ENCODE measurements around the gene ATF6B. TPM values are rescaled to one million over a fixed set of nuclear protein-coding genes. Genes with fewer than 3 reads are reported as not detected.

Gene ATF6B
- polyA plus RNA-seq, 2 donors, result 47.5 to 60.2 TPM

GRCh38 chr6:32156891-32157290 lies 28.8 kb upstream of the ATF6B start:
- no peak overlapping the region for H3K27ac ChIP-seq (ENCODE audit: low read depth in 2 of 2, low read length in 1 of 2)
- H3K36me3 ChIP-seq (ENCODE audit: control insufficient read depth in 2 of 2, insufficient read depth in 2 of 2, low read length in 1 of 2), result peaks cover 4 to 18% of the 10 kb centered on the region in 2 donors
- peaks cover 3 to 11% of the 10 kb centered on the region in 2 donors for H3K4me1 ChIP-seq (ENCODE audit: control insufficient read depth in 2 of 2, insufficient read depth in 2 of 2, low read length in 1 of 2)
- H3K9me3 ChIP-seq (ENCODE audit: control insufficient read depth in 2 of 2, insufficient read depth in 1 of 2, low read depth in 1 of 2, low read length in 1 of 2), result no peaks in the 10 kb centered on the region
- no peak overlapping the region for H3K4me3 ChIP-seq (ENCODE audit: low read depth in 1 of 2, low read length in 2 of 2)
- H3K27me3 ChIP-seq (ENCODE audit: control insufficient read depth in 1 of 2, insufficient read depth in 2 of 2, low read length in 2 of 2), result no peaks in the 10 kb centered on the region
- 89 to 91% methylated on average over 9 of the region's 9 CpGs for WGBS, 2 donors

GRCh38 chr6:32154514-32155161 lies 26.6 kb upstream of the ATF6B start:
- Histone ChIP-seq H3K27me3 (ENCODE audit: control insufficient read depth in 1 of 2, insufficient read depth in 2 of 2, low read length in 2 of 2) (no peaks in the 10 kb centered on the region), H3K4me1 (ENCODE audit: control insufficient read depth in 2 of 2, insufficient read depth in 2 of 2, low read length in 1 of 2) (peaks cover 3 to 11% of the 10 kb centered on the region in 2 donors), H3K4me3 (ENCODE audit: low read depth in 1 of 2, low read length in 2 of 2) (peak overlapping the region; percentile 75 to 92), H3K9me3 (ENCODE audit: control insufficient read depth in 2 of 2, insufficient read depth in 1 of 2, low read depth in 1 of 2, low read length in 1 of 2) (no peaks in the 10 kb centered on the region), H3K27ac (ENCODE audit: low read depth in 2 of 2, low read length in 1 of 2) (peak overlapping the region; percentile 85 to 97), H3K36me3 (ENCODE audit: control insufficient read depth in 2 of 2, insufficient read depth in 2 of 2, low read length in 1 of 2) (peaks cover 4 to 18% of the 10 kb centered on the region in 2 donors)
- 3 to 5% methylated on average over 33 to 34 of the region's 34 CpGs for WGBS, 2 donors

- Histone ChIP-seq H3K9me3 (ENCODE audit: control insufficient read depth in 2 of 2, insufficient read depth in 1 of 2, low read depth in 1 of 2, low read length in 1 of 2) (no peaks in the 10 kb centered on the region), H3K27ac (ENCODE audit: low read depth in 2 of 2, low read length in 1 of 2) (peak within 1 kb of the TSS; percentile 85 to 97), H3K27me3 (ENCODE audit: control insufficient read depth in 1 of 2, insufficient read depth in 2 of 2, low read length in 2 of 2) (no peaks in the 10 kb centered on the region), H3K4me3 (ENCODE audit: low read depth in 1 of 2, low read length in 2 of 2) (peak within 1 kb of the TSS; percentile 75 to 92), H3K4me1 (ENCODE audit: control insufficient read depth in 2 of 2, insufficient read depth in 2 of 2, low read length in 1 of 2) (peaks cover 3 to 11% of the 10 kb centered on the region in 2 donors), H3K36me3 (ENCODE audit: control insufficient read depth in 2 of 2, insufficient read depth in 2 of 2, low read length in 1 of 2) (peaks cover 4 to 18% of the 10 kb centered on the region in 2 donors)
- WGBS, 2 donors, result 1% methylated on average over 52 of the region's 52 CpGs
These were observed 25.8 kb upstream of the ATF6B start, which contains the start of gene PPT2 for GRCh38 chr6:32153564-32154513. PPT2 (plus strand) TSS chr6:32154141; CDS start chr6:32154595, 454 bp downstream.

GRCh38 chr6:32152769-32153563 lies 24.9 kb upstream of the ATF6B start:
- peaks cover 3 to 11% of the 10 kb centered on the region in 2 donors for H3K4me1 ChIP-seq (ENCODE audit: control insufficient read depth in 2 of 2, insufficient read depth in 2 of 2, low read length in 1 of 2)
- H3K4me3 ChIP-seq (ENCODE audit: low read depth in 1 of 2, low read length in 2 of 2), result peak overlapping the region; percentile 75 to 92
- H3K27me3 ChIP-seq (ENCODE audit: control insufficient read depth in 1 of 2, insufficient read depth in 2 of 2, low read length in 2 of 2), result no peaks in the 10 kb centered on the region
- peak overlapping the region; percentile 85 to 97 for H3K27ac ChIP-seq (ENCODE audit: low read depth in 2 of 2, low read length in 1 of 2)
- WGBS, 2 donors, result 19 to 29% methylated on average over 35 of the region's 35 CpGs
- peaks cover 4 to 15% of the 10 kb centered on the region in 2 donors for H3K36me3 ChIP-seq (ENCODE audit: control insufficient read depth in 2 of 2, insufficient read depth in 2 of 2, low read length in 1 of 2)
- no peaks in the 10 kb centered on the region for H3K9me3 ChIP-seq (ENCODE audit: control insufficient read depth in 2 of 2, insufficient read depth in 1 of 2, low read depth in 1 of 2, low read length in 1 of 2)

- Histone ChIP-seq H3K36me3 (ENCODE audit: control insufficient read depth in 2 of 2, insufficient read depth in 2 of 2, low read length in 1 of 2) (peaks cover 0 to 8% of the 10 kb centered on the region in 2 donors), H3K4me3 (ENCODE audit: low read depth in 1 of 2, low read length in 2 of 2) (peak within 1 kb of the TSS; percentile 25 to 75), H3K27ac (ENCODE audit: low read depth in 2 of 2, low read length in 1 of 2) (peak within 1 kb of the TSS; percentile 85 to 97), H3K9me3 (ENCODE audit: control insufficient read depth in 2 of 2, insufficient read depth in 1 of 2, low read depth in 1 of 2, low read length in 1 of 2) (no peaks in the 10 kb centered on the region), H3K27me3 (ENCODE audit: control insufficient read depth in 1 of 2, insufficient read depth in 2 of 2, low read length in 2 of 2) (no peaks in the 10 kb centered on the region), H3K4me1 (ENCODE audit: control insufficient read depth in 2 of 2, insufficient read depth in 2 of 2, low read length in 1 of 2) (peaks cover 3 to 11% of the 10 kb centered on the region in 2 donors)
- WGBS, 2 donors, result 21 to 27% methylated on average over 14 to 17 of the region's 24 CpGs
These were observed 24.1 kb upstream of the ATF6B start, which contains the start of gene PRRT1 for GRCh38 chr6:32151863-32152768. PRRT1 (minus strand) TSS chr6:32151939; CDS start chr6:32151827, 112 bp downstream.

- peaks cover 0 to 8% of the 10 kb centered on the region in 2 donors for H3K36me3 ChIP-seq (ENCODE audit: control insufficient read depth in 2 of 2, insufficient read depth in 2 of 2, low read length in 1 of 2)
- 38 to 40% methylated on average over 8 of the region's 8 CpGs for WGBS, 2 donors
- H3K27me3 ChIP-seq (ENCODE audit: control insufficient read depth in 1 of 2, insufficient read depth in 2 of 2, low read length in 2 of 2), result no peaks in the 10 kb centered on the region
- peak overlapping the region; percentile 25 to 29 for H3K4me3 ChIP-seq (ENCODE audit: low read depth in 1 of 2, low read length in 2 of 2)
- H3K27ac ChIP-seq (ENCODE audit: low read depth in 2 of 2, low read length in 1 of 2), result peak overlapping the region; percentile 13 to 38
- peaks cover 3 to 11% of the 10 kb centered on the region in 2 donors for H3K4me1 ChIP-seq (ENCODE audit: control insufficient read depth in 2 of 2, insufficient read depth in 2 of 2, low read length in 1 of 2)
- no peaks in the 10 kb centered on the region for H3K9me3 ChIP-seq (ENCODE audit: control insufficient read depth in 2 of 2, insufficient read depth in 1 of 2, low read depth in 1 of 2, low read length in 1 of 2)
These were observed 23.3 kb upstream of the ATF6B start for GRCh38 chr6:32151181-32151862.

GRCh38 chr6:32149932-32150870 lies 22.2 kb upstream of the ATF6B start:
- Histone ChIP-seq H3K27ac (ENCODE audit: low read depth in 2 of 2, low read length in 1 of 2) (no peak overlapping the region), H3K27me3 (ENCODE audit: control insufficient read depth in 1 of 2, insufficient read depth in 2 of 2, low read length in 2 of 2) (no peaks in the 10 kb centered on the region)

More at GRCh38 chr6:32149932-32150870, 22.2 kb upstream of the ATF6B start:
- Histone ChIP-seq H3K4me3 (ENCODE audit: low read depth in 1 of 2, low read length in 2 of 2) (no peak overlapping the region), H3K9me3 (ENCODE audit: control insufficient read depth in 2 of 2, insufficient read depth in 1 of 2, low read depth in 1 of 2, low read length in 1 of 2) (no peaks in the 10 kb centered on the region), H3K4me1 (ENCODE audit: control insufficient read depth in 2 of 2, insufficient read depth in 2 of 2, low read length in 1 of 2) (peaks cover 3 to 4% of the 10 kb centered on the region in 2 donors), H3K36me3 (ENCODE audit: control insufficient read depth in 2 of 2, insufficient read depth in 2 of 2, low read length in 1 of 2) (peaks cover 0 to 1% of the 10 kb centered on the region in 2 donors)
- 56 to 63% methylated on average over 44 to 55 of the region's 55 CpGs for WGBS, 2 donors
